NCI-H187 treated with DMSO at 0.1 percent for 48 hours (cell line): ENCODE results near the gene PCSK7.
"Not testable (repeated sequence)": the region's sequence is repeated elsewhere in the genome, so short reads cannot be mapped to it uniquely, and the experiment has no call there.

Source experiments
- DNase-seq: peaks from one replicate; lab custom pipeline; 2025; lab: John Stamatoyannopoulos, UW

Gene PCSK7

GRCh38 chr11:117214404-117215110 lies 17.3 kb downstream of the PCSK7 start:
- no peak for DNase-seq

- no peak for DNase-seq
These were observed 19.0 kb downstream of the PCSK7 start for GRCh38 chr11:117212697-117213355.

- DNase-seq = no peak
These were observed 21.3 kb downstream of the PCSK7 start for GRCh38 chr11:117210620-117211019.

GRCh38 chr11:117209351-117210125 lies 22.3 kb downstream of the PCSK7 start:
- not testable (repeated sequence) for DNase-seq

- not testable (repeated sequence) for DNase-seq
These were observed 23.2 kb downstream of the PCSK7 start for GRCh38 chr11:117208710-117209109.

- DNase-seq = not testable (repeated sequence)
These were observed 24.4 kb downstream of the PCSK7 start for GRCh38 chr11:117207481-117207880.

- DNase-seq = not testable (repeated sequence)
These were observed 25.0 kb downstream of the PCSK7 start for GRCh38 chr11:117206859-117207258.

GRCh38 chr11:117206111-117206510 lies 25.8 kb downstream of the PCSK7 start:
- DNase-seq = not testable (repeated sequence)

GRCh38 chr11:117205211-117205818 lies 26.6 kb downstream of the PCSK7 start:
- no peak for DNase-seq

- no peak for DNase-seq
These were observed 27.4 kb downstream of the PCSK7 start for GRCh38 chr11:117204283-117205080.

- DNase-seq = no peak
These were observed 28.8 kb downstream of the PCSK7 start for GRCh38 chr11:117203069-117203407.

- DNase-seq = no peak
These were observed 29.3 kb downstream of the PCSK7 start for GRCh38 chr11:117202386-117203068.

- DNase-seq = no peak
These were observed 30.1 kb downstream of the PCSK7 start for GRCh38 chr11:117201658-117202305.

GRCh38 chr11:117200813-117201657 lies 30.8 kb downstream of the PCSK7 start:
- DNase-seq = no peak

GRCh38 chr11:117199916-117200812 lies 31.7 kb downstream of the PCSK7 start:
- DNase-seq = no peak

GRCh38 chr11:117199053-117199915 lies 32.6 kb downstream of the PCSK7 start, which contains the start of gene TAGLN:
Gene TAGLN (plus strand): TSS chr11:117199370. CDS start chr11:117203014, 3,644 bp downstream.
- DNase-seq = no peak

GRCh38 chr11:117198613-117199012 lies 33.3 kb downstream of the PCSK7 start:
- no peak for DNase-seq
